Endometrium (tissue), 2 donors: ENCODE data around the gene SERPING1.

Experiments
- FAIRE-seq: peaks from 2 replicates; lab custom pipeline; 2012; peaks lifted over from hg19 to GRCh38; lab: Jason Lieb, UNC
- donor health status: control.
- donor health status: control.

SERPING1 gene

GRCh38 chr11:57597461-57597915, at the start of gene SERPING1:
Gene SERPING1, plus strand, starts transcription at chr11:57597685. Its CDS starts 586 bp downstream, at chr11:57598271.
- no peak for FAIRE-seq

- FAIRE-seq: no peak
Measured at GRCh38 chr11:57547854-57548377, 49.6 kb upstream of the SERPING1 start.

- FAIRE-seq: no peak
Measured at GRCh38 chr11:57549983-57550382, 47.5 kb upstream of the SERPING1 start.

- no peak for FAIRE-seq
Measured at GRCh38 chr11:57551941-57552340, 45.5 kb upstream of the SERPING1 start.

DNA sequence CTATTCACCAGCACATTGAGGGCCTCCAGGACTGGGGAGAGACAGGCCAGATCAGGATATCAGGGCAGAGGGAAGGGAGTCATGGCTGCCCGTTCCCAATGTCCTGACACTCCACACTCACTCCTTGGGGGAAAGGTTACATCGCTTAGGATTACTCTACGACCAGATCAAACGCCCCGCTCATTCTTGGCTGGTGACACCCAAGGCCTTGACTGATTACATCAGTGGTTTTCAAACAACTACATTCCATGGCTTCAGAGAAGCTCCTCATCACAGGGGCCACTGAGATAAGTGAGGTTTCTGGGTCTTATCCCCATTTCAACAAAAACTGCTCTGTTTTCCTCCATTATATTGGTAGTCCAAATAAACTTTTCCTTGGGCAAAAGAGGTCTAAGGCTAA, 45.0 kb upstream of the SERPING1 start:
- FAIRE-seq: no peak

- no peak for FAIRE-seq
Measured at GRCh38 chr11:57555393-57555792, 42.1 kb upstream of the SERPING1 start.

- no peak for FAIRE-seq
Measured at GRCh38 chr11:57556041-57556440, 41.4 kb upstream of the SERPING1 start.

- FAIRE-seq: no peak
Measured at GRCh38 chr11:57560146-57560545, 37.3 kb upstream of the SERPING1 start.

- FAIRE-seq: no peak
Measured at GRCh38 chr11:57562596-57562995, 34.9 kb upstream of the SERPING1 start.

- no peak for FAIRE-seq
Measured at GRCh38 chr11:57566005-57566904, 31.2 kb upstream of the SERPING1 start.

DNA sequence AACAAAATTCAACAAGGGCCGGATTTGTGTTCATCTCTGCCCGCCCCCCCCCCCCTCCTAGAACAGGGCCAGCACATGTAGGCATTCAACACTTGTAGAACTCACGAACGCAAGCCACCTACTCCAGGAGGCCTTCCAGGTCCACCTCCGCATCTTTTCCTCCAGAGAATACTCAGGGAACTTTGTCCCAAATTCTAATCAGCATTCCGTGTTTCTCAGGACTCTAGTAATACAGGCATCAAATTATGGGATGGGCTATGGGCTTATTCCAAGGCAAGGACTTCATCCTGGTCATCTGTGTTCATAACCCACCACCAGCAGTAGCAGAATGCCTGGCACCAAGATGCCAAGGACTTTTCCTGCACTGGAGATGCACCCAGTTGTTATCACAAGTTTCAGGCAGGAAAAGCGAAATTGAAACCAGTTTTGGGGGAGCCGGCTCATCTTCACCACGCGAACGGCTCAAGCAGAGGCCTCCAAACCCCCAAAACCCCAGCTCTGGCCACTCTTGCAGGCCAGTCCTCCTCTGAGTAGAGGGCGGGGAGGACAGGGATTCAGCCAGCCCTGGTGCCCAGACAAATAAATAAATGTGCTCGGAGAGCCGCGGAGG, 30.5 kb upstream of the SERPING1 start:
- FAIRE-seq: no peak

DNA sequence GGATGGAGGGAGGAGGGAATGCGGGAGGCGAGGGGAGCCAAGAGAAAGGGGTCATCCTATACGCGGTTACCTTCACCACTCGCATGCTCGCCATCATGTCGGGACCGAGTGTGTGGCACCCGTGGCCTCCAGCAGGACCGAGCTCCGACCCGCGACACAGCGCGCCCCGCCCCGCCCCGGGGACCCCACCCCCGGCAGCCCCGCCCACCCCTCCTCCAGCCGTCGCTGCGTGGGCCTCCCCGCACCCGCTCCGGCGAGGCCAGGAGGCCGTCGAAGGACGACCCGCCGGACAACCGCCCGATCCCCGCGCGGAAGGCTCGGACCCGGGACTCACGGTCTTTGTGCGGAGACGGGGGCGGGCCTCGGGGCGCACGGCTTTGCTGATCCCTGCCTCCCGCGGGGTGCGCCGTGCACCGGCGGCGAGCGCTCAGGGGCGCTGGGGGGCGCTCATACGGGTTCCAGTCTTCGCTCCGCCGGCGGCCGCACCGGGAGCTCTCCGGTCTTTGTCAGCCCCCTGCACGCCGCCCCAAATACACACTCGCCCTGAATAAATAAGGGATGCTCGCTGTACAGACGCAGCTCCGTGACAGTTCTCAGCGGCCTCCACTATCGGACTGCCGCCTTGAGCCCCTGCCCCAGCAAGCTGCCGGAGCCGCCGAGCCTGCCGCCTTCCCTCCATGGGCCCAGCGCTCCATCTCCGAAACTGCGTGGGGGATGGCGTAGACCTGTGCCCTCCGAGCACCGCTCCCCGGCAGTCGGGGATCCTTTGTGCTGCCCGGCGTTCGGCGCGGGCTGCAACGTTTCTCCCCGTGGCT, 29.8 kb upstream of the SERPING1 start, which contains the start of gene UBE2L6:
Gene UBE2L6, minus strand, starts transcription at position 158 of the 815 bp plus-strand sequence. Its CDS starts 61 bp downstream, at position 97.
- no peak for FAIRE-seq

GRCh38 chr11:57568330-57568766, 29.1 kb upstream of the SERPING1 start:
- no peak for FAIRE-seq

DNA sequence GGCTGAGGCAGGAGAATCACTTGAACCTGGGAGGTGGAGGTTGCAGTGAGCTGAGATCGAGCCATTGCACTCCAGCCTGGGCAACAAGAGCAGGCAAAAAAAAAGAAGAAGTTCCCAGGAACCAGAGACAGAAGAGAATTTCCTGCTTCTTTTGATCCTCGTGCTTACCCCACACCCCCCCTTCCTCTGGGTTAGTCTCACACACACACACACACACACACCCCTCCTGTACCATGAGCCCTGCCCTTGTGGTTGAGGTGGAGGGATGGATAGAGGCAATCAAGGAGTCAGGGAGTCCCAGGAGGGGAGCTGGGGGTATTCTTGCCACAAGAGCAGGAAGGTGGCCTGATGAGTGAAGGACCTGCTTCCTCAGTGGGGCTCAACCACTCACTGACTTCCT, 25.9 kb upstream of the SERPING1 start:
- FAIRE-seq: no peak

- FAIRE-seq: no peak
Measured at GRCh38 chr11:57574061-57574460, 23.4 kb upstream of the SERPING1 start.

DNA sequence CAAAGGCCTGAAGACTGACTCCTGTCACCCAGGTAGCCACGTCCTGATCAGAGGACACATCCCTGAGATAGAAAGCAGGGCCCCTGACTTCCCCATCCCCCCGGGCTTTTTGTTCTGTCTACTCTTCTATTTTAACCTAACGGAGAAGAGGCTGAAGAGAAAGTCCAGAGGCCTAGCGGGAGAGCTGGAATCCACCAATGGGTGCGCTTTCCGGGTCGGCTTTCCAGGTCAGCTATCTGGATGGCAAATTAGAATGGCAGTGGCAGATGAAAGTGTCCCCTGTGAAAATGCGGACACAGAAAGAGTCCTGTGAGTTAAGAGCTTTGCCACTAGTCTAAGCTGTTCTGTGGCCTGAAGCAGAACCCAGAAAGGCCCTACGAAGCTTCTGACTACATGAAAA, 13.1 kb upstream of the SERPING1 start:
- FAIRE-seq: no peak

DNA sequence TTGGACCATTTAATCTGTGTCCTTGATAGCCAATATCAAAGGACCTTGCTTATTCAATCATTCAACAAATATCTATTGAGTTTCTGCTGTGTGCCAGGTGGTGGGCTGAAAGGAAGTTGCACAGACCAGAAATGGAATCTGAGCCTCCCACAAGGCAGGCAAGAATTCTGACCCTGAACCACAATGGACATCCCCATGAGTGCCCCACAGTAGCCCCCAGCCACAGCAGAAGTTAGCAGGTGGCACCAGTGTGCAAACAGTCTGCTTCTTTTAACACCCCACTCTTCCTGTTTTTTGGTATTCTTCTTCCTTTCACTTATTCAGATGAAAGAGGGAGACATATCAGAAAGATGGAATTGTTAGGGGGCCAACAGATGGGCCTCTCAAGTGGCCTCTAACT, 12.2 kb upstream of the SERPING1 start:
- no peak for FAIRE-seq

DNA sequence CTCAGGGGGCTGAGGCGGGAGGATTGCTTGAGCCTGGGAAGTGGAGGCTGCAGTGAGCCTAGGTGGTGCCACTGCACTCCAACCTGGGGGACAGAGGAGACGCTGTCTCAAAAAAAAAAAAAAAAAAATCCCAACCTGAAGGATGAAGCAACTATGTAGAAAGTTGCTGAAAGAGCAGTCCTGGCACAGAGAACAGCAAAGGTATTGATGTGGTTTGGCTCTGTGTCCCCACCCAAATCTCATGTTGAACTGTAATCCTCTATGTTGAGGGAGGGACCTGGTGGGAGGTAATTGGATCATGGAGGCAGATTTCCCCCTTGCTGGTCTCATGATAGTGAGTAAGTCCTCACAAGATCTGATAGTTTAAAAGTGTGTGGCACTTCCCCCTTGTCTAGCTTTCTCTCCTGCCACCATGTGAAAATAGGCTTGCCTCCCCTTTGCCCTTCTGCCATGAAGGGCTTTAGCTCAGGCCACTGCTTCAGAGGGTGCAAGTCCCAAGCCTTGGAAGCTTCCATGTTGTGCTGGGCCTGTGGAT, 10.7 kb upstream of the SERPING1 start:
- no peak for FAIRE-seq

DNA sequence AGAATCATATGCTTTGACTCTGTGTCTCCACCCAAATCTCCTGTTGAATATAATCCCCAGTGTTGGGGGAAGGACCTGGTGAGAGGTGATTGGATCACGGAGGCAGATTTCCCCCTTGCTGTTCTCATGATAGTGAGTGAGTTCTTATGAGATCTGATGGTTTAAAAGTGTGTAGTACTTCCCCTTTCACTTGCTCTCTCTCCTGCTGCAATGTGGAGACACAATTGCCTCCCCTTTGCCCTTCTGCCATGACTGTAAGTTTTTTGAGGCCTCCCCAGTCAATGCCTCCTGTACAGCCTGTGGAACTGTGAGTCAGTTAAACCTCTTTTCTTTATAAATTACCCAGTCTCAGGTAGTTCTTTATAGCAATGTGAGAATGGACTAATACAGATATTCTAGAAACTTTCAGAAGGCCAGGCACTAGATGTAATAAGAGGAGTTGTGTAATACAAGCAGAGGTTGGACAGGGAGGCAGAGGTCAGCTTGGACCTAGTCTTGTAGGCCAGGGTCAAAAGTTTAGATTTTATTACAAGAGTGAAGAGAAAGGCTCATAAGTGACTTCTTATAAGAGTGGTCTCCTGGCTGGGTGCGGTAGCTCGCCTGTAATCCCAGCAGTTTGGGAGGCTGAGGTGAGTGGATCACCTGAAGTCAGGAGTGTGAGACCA, 9.3 kb upstream of the SERPING1 start:
- no peak for FAIRE-seq

DNA sequence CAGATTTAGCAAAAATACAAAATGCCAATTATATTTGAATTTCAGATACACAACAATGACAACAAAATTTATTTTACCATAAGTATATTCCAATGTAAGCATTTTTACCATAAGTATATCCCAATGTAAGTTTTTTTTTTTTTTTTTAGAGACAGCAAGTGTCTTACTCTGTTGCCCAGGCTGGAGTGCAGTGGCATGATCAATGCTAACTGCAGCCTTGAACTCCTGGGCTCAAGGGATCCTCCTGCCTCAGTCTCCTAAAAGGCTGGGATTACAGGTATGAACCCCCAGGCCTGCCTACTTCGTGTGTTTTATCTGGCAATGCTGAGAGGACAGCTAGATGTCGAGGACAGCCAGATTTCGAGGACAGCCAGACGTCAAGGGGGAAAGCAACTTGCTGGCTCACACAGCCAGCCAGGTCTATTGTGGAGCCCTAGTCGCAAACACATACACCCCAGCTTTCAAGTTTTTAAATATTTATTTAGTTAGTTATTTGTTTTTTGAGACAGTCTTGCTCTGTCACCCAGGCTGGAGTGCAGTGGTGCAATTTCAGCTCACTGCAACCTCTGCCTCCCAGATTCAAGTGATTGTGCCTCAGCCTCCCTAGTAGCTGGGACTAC, 1.1 kb upstream of the SERPING1 start:
- FAIRE-seq: no peak
